GM18526 (cell line): ENCODE data around the gene C1orf53.

ENCODE experiments used
- POLR2A ChIP-seq: IDR thresholded peaks from 3 replicates; pipeline ENCODE4 v1.6.1; 2011; ENCODE audit not compliant: insufficient read length; ENCODE audit errors: extremely low read depth

The C1orf53 gene

DNA sequence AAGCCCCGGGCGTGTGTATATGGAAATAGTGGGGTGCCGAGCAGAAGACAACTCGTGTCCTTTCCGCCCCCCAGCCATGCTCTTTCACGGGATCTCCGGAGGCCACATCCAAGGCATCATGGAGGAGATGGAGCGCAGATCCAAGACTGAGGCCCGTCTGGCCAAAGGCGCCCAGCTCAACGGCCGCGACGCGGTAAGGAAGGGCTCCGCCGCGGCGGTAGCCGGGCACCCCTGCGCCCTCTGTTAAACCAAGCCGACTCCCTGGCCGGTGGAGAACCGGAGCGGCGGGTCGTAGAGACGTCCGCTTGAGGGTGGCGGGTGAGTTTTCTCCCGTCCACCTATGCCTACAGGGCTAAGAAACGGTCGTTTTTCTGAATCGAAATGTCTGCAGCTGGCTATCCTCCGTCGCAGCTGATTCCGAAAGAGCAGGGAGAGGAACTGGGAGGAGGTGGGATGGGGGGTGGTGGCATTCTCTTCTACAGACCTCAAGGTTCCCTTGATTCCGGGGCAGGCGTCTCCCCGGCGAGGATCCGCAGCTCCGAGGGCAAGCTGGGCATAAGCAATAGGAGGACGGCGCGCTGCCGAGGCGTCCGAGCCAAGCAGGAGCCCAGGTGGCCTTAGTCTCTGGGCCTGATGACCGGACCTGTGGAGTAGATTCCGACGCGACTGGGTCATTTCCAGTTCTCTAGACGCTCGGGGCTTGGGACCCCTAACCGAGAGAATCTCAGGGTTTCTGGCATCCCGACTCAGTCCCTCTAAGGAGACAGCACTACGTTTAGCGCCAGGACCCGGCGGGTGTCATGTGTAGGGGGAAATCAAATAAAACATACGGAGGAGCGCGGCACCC, 15.6 kb downstream of the C1orf53 start:
- TF ChIP-seq POLR2A, result no peak

GRCh38 chr1:197918807-197919345, 16.4 kb downstream of the C1orf53 start:
- no peak for TF ChIP-seq POLR2A

GRCh38 chr1:197919346-197920066, 17.1 kb downstream of the C1orf53 start:
- TF ChIP-seq POLR2A, result no peak

GRCh38 chr1:197920067-197920396, 17.6 kb downstream of the C1orf53 start:
- no peak for TF ChIP-seq POLR2A

DNA sequence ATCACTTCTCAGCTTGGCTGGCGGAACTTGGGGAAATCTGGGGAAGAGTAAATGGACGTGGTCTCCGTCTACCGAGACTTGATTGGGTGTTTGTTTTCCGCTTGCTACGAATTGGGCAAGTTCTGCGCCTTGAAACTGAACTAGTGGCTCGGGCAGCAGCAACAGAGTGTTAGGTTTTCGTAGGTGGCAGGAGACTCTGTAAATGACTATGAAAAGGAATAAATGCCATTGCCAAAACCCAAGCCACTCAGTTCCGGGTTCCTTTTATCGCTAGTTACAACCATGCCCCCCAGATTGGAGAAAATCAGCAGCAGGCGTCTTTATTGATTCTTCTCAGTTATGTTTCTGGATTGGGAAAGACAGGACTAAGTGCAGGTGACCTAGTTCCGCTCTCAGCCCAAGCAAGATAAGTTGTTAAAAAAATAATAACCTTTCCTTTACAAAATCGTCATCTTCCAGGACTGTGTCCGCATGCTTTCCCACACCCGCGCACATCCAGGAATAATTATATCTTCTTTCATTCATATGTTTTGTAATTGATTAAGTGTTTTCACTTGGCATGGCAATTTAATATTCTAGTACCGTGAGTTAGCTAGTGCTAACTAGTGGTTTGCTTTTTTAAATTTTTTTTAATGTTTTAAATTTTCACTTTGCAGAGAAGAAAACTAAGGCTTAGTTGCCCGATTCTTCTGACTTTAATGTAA, 18.1 kb downstream of the C1orf53 start:
- no peak for TF ChIP-seq POLR2A

GRCh38 chr1:197921235-197922069, 19.0 kb downstream of the C1orf53 start:
- TF ChIP-seq POLR2A, result no peak

DNA sequence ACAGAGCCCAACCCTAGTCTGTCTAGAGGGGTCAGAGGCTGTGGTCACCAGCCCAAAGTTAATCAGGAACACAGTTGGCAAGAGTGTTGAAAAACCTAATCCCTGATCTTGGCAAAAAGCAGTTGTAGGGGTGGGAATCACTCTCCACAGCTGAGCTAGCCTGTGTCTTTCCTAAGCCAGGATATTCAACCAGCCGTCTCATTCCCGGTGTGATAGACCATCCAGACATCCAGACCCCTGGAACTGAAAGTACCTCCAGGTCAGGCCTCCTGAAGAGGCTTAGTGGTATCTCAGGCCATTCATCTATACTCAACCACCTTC, 19.6 kb downstream of the C1orf53 start:
- no peak for TF ChIP-seq POLR2A

GRCh38 chr1:197923038-197923437, 20.6 kb downstream of the C1orf53 start:
- no peak for TF ChIP-seq POLR2A

- TF ChIP-seq POLR2A, result no peak
Observed at GRCh38 chr1:197924516-197925123, 22.2 kb downstream of the C1orf53 start.

GRCh38 chr1:197927908-197928665, 25.7 kb downstream of the C1orf53 start:
- TF ChIP-seq POLR2A, result no peak

DNA sequence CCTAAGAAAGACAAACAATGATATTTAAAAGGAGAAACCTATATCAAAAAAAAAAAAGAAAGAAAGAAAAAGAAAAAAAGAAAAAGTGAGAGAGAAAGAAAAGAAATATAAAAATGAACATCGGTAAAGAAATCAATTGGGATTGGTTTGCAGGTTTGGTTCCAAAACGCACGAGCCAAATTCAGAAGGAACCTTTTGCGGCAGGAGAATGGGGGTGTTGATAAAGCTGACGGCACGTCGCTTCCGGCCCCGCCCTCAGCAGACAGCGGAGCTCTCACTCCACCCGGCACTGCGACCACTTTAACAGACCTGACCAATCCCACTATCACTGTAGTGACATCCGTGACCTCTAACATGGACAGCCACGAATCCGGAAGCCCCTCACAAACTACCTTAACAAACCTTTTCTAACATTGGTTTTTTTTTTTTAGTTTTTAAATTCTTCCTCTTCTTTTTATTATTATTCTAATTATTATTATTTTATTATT, 26.5 kb downstream of the C1orf53 start:
- no peak for TF ChIP-seq POLR2A

DNA sequence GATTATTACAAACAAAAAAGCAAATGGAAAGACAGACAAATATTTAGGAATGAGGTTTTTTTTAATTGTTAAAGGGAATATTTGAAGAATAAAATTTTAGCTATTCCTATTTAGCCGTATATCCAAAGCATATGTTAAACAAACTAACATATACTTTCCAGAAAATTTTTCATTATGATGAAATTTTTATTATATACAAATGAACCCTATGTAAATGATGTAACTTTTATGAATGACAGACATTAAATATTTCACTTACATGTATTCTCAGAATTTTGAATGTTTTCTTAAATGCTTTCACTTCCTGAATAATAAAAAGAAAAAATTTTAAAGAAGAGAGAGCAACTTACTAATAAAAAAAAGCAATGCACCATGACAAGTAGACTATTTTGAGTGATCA, 30.6 kb downstream of the C1orf53 start:
- no peak for TF ChIP-seq POLR2A

- TF ChIP-seq POLR2A, result no peak
Observed at GRCh38 chr1:197933647-197934046, 31.2 kb downstream of the C1orf53 start.

- TF ChIP-seq POLR2A, result no peak
Observed at GRCh38 chr1:197937381-197937780, 35.0 kb downstream of the C1orf53 start.
